GM21576 (cell line): ENCODE data around the gene NKAIN2.

Experiments
- ATAC-seq: cut with Tn5 transposase; IDR thresholded peaks from one replicate; pipeline ENCODE4 v1.9.1; 2021; ENCODE audit warnings: mild to moderate bottlenecking, moderate library complexity; ENCODE audit not compliant: unreplicated experiment

NKAIN2 gene

GRCh38 chr6:124793398-124793797, 989.7 kb downstream of the NKAIN2 start:
- no peak for ATAC-seq

- no peak for ATAC-seq
Measured at GRCh38 chr6:124795643-124796463, 992.2 kb downstream of the NKAIN2 start.

- ATAC-seq = no peak
Measured at GRCh38 chr6:124796464-124796970, 992.9 kb downstream of the NKAIN2 start.

- no peak for ATAC-seq
Measured at GRCh38 chr6:124797224-124797623, 993.6 kb downstream of the NKAIN2 start.

- ATAC-seq = no peak
Measured at GRCh38 chr6:124798942-124799496, 995.4 kb downstream of the NKAIN2 start.

DNA sequence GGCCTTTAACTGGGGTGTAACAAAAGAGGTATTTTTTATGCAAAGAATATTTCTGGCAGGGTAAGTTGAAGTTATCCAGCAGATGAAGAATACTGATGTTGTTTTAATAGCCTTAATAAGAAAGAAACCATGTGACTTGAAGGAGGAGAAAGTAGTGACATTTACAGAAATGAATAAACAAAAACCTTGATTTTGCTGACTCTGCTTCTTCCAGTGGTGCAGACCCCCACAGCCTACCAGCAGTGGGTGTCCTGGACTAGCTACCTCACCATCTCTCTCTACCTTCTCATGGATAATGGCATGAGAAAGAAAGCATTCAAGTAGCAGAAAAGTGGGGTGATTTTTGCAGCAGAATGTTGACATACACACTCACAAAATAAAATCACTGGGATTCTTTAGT, 996.0 kb downstream of the NKAIN2 start:
- ATAC-seq = no peak

DNA sequence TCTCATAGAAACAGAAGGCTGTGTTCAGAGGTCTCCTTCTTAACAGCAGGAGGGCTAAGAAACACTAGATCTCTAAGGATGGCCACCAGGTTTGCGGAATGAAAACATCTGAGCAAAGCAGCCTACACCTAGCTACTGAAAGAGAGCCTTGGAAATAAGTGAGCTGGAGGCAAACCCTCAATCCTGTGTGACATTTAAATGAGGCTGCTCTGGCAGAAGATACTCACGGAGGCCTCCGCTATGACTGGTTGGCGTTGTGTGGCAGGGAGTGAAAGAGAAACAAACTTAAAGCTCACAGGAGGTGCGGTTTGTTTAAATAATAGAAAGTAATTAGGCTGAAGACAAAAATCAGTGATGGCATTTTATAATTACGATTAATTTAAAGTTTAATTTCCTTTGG, 996.6 kb downstream of the NKAIN2 start:
- no peak for ATAC-seq

DNA sequence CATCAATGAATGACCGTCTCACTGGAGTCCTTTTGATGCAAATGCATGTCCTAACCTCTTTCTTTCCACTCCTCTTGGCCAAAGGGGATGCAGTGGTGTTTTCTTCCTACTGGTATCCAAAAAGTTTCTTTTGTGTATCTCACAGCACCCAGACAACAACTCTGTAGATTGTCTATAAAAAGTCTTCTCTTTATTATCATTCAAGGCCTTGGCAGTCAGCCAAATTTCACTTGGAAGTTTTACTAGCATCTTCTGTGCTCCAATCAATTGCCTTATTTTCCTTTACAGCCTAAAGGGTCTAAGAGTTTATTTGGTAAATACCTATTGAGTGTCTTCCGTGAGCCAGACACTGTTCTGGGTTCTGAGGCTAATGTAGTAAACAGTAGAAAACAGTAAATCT, 1008.4 kb downstream of the NKAIN2 start:
- no peak for ATAC-seq

DNA sequence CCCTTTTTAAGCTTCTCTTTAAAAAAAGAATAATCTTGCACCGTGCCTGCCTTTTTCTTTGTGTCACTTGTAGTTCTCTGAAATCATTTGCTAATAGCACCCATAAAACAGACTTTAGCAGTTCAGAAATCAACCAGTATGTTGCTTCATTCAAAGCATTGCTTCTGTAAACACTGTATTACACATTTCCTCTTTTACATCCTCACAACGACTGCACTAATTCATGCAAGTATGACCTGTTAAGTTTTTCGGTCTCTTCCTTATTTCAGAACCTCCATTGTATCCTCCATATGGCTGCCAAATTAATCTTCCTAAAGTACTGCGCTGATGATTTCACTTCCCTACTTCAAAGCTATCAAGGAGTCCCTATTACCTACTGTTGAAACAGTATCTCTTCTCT, 1015.7 kb downstream of the NKAIN2 start:
- ATAC-seq = no peak

DNA sequence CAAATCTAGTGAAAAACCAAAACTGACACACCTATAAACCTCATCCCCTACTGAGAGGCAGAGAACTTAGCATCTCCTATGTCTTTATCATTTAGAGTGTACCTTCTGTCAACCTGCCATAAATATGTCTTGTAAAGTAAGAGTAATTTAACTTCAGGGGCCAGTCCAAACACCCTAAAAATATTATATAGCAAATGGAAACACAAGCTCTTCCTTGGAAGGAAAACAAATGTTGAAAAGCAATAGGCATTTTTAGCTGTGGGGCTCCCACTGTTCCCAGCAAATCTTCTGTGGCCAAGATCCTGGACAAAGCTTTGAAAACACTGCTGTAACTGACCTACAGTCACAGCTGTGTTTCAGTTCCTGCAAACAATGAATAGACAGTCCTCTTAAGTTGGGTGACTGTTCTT, 1018.5 kb downstream of the NKAIN2 start:
- ATAC-seq = no peak

DNA sequence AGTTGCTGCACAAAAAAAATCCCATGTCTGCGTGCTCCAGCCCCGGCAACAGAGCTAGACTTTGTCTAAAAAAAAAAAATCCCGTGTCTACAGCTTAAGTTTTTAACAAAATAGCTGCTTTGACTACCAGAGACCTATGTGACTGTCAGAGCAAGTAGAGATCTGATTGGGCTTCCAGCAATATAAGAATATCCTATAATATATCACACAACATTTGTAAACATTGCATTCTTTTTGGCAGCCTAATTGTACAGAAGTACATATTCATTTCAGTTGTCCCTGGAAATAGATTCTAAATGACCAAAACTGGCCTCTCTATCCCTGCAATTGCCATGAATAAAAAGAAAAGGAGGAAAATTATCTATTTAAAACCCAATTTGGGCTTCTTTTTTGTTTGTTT, 1019.1 kb downstream of the NKAIN2 start:
- ATAC-seq = no peak

DNA sequence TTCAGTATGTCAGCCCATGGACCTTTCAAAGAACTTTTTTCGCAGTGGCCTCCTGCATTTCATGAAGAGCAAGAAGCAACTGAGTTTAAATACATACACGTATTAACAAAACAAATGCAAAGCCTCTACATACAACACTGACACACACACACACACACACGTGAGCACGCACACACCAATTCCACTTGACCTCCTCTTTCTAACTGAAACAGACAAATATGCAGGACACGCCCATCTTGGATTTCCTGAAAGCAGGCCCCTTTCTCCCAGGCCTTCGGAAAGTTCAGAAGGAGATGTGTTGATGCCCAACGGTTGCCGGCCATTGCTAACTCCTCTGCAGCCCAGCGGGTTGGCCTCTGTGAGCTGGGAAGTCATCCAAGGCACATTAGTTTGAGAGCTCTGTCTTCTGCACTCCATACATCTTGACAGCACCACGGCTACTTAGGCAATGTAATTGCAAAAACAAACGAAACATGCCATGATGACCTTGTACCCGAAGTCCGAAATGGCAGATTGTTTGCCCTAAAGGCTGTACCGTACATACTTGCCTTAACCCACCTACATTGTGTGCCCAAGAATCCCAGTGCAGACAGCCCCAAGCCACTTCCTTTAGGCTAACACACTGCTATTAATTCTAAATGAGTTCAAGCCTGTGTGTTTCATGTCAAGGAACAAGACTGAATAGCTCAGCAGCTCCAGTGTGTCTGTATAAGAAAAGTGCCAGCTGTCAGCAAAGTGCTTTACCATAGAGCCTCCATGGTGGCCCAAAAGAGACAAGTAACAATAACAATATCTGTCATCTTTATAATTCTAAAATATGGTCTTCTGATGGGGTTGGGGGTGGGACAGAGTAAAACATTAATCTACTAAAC, 1019.8 kb downstream of the NKAIN2 start:
- no peak for ATAC-seq

- ATAC-seq = no peak
Measured at GRCh38 chr6:124825564-124825963, 1021.9 kb downstream of the NKAIN2 start.

DNA sequence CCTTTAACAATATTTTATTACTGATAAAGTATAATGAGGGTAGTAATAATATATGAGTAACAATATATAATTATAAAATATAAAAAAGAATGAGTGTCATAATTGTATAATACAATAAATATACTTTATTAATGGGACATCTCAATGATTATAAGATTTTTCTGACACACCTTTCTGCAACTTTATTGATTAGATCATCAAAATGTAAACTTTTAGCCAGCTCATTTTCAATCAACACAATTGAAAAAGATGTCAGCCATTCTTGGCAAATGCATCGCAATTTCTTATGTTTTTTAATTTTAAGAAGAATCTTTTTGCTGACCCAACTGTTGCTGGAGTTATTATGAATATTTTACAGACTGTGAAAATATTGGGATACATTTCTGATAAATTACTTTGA, 1026.2 kb downstream of the NKAIN2 start:
- no peak for ATAC-seq

- no peak for ATAC-seq
Measured at GRCh38 chr6:124830506-124830905, 1026.8 kb downstream of the NKAIN2 start.

DNA sequence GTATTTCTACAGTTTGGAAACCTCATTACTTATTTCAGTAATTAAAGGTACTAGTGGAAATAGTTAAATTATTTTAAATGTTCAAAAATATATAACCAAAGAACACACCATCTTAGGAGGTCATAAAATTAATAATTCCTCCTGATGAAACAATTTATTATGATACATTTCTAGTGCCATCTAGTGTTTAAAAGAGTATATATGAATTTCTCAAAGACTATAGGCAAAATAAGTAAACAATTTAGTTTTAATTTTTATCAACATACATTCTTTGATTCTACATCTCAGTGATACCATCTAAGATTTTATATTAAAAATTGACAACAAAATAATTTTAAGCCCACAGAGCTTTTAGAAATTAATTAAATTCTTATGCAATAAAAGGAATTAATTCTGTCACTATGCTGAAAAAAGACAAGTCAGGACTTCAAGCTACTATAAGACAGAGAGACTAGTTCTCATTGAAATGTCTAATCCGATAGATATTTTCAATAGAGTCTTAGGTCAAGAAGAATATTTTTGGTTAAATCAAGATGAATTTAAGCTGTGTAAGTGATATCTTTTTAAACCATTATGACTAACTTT, 1050.8 kb downstream of the NKAIN2 start:
- no peak for ATAC-seq

DNA sequence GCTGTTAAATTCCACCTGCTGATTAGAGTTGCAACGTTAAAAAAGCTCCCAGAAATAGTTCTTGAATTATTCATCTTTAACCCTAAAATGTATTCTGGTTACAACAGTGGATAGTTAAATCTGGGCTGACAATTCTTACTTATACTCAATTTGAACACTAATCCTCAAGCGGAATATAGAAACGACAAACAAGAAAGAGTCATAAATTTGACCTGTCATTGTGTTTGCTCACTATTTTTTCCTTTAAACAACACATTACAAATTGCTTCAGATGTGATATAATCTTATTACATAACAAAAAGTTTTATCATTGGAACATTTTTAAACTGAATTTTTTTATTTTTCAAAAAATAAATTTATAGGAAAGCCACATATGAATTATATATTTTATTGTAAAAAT, 1054.1 kb downstream of the NKAIN2 start:
- ATAC-seq = no peak

DNA sequence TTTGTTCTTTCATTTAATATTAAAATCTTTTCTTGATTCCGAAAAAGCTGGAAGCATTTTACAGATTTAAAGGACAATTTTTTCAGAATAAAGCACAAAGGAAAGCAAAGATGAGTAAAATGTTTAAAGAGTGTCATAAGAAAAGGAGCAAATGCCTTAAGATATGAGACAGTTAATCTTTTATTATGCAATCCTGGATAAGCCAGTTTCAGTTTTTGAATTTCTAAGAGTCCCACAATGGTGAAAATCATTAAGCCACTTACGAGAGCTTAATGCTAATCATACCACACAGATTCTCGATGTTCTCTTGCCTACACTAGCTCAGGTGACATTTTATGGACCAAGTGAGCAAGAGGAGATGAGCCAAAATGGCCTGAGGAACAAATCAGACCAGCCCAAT, 1054.9 kb downstream of the NKAIN2 start:
- ATAC-seq = no peak

DNA sequence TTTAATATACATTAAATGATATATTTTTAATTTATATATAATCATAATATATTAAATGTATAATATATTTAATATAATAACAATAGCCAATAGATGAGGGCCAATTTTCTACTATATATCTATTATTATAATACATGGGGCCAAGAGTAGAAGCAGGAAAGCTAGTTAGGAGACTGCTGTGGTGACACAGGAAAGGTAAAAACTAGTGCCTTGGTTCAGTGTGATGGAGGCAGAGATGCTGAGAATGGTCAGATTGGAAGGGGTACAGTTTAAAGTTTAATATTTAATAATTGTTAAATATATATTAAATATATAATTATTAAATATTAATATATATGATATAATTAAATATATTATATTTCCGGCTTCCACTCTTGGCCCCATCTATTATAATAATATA, 1055.7 kb downstream of the NKAIN2 start:
- ATAC-seq = no peak

GRCh38 chr6:124866040-124866439, 1062.4 kb downstream of the NKAIN2 start:
- no peak for ATAC-seq

- ATAC-seq = no peak
Measured at GRCh38 chr6:124867121-124867520, 1063.5 kb downstream of the NKAIN2 start.
